ENCODE results near the gene DLX2. TPM values are rescaled to one million over a fixed set of nuclear protein-coding genes. Genes with fewer than 3 reads are reported as not detected.
A peak's percentile ranks its signal among the peaks of the same experiment; 100 is the strongest.

The DLX2 gene
- polyA plus RNA-seq, 1 donor = 1.1 TPM

GRCh38 chr2:172098650-172099471, 3.8 kb downstream of the DLX2 start:
- H3K36me3 ChIP-seq (ENCODE audit: control insufficient read depth, insufficient read depth, low read length) = no peaks in the 10 kb centered on the region
- DNase-seq = peak in 1 of 2 donors; percentile 54
- H3K27me3 ChIP-seq (ENCODE audit: control insufficient read depth, insufficient read depth, low read length) = peaks cover 99% of the 10 kb centered on the region
- WGBS (ENCODE audit: insufficient coverage, low lambda C conversion rate) = 0% methylated on average over 3 of the region's 61 CpGs
- no peak overlapping the region for H3K27ac ChIP-seq (ENCODE audit: low read length)
- no peak overlapping the region for H3K4me3 ChIP-seq (ENCODE audit: low read length)
- H3K4me1 ChIP-seq (ENCODE audit: control insufficient read depth, insufficient read depth, low read length) = peaks cover 39% of the 10 kb centered on the region
- H3K9me3 ChIP-seq (ENCODE audit: control insufficient read depth, low read depth, low read length) = peaks cover 33% of the 10 kb centered on the region

GRCh38 chr2:172098287-172098649, 4.4 kb downstream of the DLX2 start:
- Histone ChIP-seq H3K36me3 (ENCODE audit: control insufficient read depth, insufficient read depth, low read length) (no peaks in the 10 kb centered on the region), H3K4me3 (ENCODE audit: low read length) (no peak overlapping the region), H3K9me3 (ENCODE audit: control insufficient read depth, low read depth, low read length) (peaks cover 33% of the 10 kb centered on the region), H3K27me3 (ENCODE audit: control insufficient read depth, insufficient read depth, low read length) (peaks cover 99% of the 10 kb centered on the region), H3K27ac (ENCODE audit: low read length) (no peak overlapping the region), H3K4me1 (ENCODE audit: control insufficient read depth, insufficient read depth, low read length) (peaks cover 37% of the 10 kb centered on the region)
- WGBS (ENCODE audit: insufficient coverage, low lambda C conversion rate) = no CpG with 5 or more reads among the region's 1 CpG
- DNase-seq = no peak

GRCh38 chr2:172097557-172098131, 5.1 kb downstream of the DLX2 start:
- Histone ChIP-seq H3K4me1 (ENCODE audit: control insufficient read depth, insufficient read depth, low read length) (peaks cover 33% of the 10 kb centered on the region), H3K4me3 (ENCODE audit: low read length) (no peak overlapping the region), H3K27me3 (ENCODE audit: control insufficient read depth, insufficient read depth, low read length) (peaks cover 100% of the 10 kb centered on the region), H3K36me3 (ENCODE audit: control insufficient read depth, insufficient read depth, low read length) (no peaks in the 10 kb centered on the region), H3K27ac (ENCODE audit: low read length) (no peak overlapping the region), H3K9me3 (ENCODE audit: control insufficient read depth, low read depth, low read length) (peaks cover 33% of the 10 kb centered on the region)
- no peak for DNase-seq
- no CpG with 5 or more reads among the region's 9 CpGs for WGBS (ENCODE audit: insufficient coverage, low lambda C conversion rate)

- Histone ChIP-seq H3K36me3 (ENCODE audit: control insufficient read depth, insufficient read depth, low read length) (no peaks in the 10 kb centered on the region), H3K4me1 (ENCODE audit: control insufficient read depth, insufficient read depth, low read length) (peaks cover 27% of the 10 kb centered on the region), H3K27me3 (ENCODE audit: control insufficient read depth, insufficient read depth, low read length) (peaks cover 100% of the 10 kb centered on the region), H3K9me3 (ENCODE audit: control insufficient read depth, low read depth, low read length) (peaks cover 30% of the 10 kb centered on the region), H3K27ac (ENCODE audit: low read length) (no peak overlapping the region), H3K4me3 (ENCODE audit: low read length) (no peak overlapping the region)
- DNase-seq = peak in 1 of 2 donors; percentile 36
- no CpG with 5 or more reads among the region's 55 CpGs for WGBS (ENCODE audit: insufficient coverage, low lambda C conversion rate)
These were observed 5.8 kb downstream of the DLX2 start for GRCh38 chr2:172096626-172097547.

- Histone ChIP-seq H3K4me3 (ENCODE audit: low read length) (no peak overlapping the region), H3K27me3 (ENCODE audit: control insufficient read depth, insufficient read depth, low read length) (peaks cover 97% of the 10 kb centered on the region), H3K36me3 (ENCODE audit: control insufficient read depth, insufficient read depth, low read length) (no peaks in the 10 kb centered on the region), H3K27ac (ENCODE audit: low read length) (no peak overlapping the region), H3K4me1 (ENCODE audit: control insufficient read depth, insufficient read depth, low read length) (peaks cover 19% of the 10 kb centered on the region), H3K9me3 (ENCODE audit: control insufficient read depth, low read depth, low read length) (peaks cover 25% of the 10 kb centered on the region)
- DNase-seq = no peak
- WGBS (ENCODE audit: insufficient coverage, low lambda C conversion rate) = no CpG with 5 or more reads among the region's 40 CpGs
These were observed 6.6 kb downstream of the DLX2 start for GRCh38 chr2:172095905-172096625.

GRCh38 chr2:172095146-172095904, 7.4 kb downstream of the DLX2 start:
- Histone ChIP-seq H3K27me3 (ENCODE audit: control insufficient read depth, insufficient read depth, low read length) (peaks cover 97% of the 10 kb centered on the region), H3K27ac (ENCODE audit: low read length) (peak overlapping the region; percentile 41), H3K4me3 (ENCODE audit: low read length) (peak overlapping the region; percentile 16), H3K36me3 (ENCODE audit: control insufficient read depth, insufficient read depth, low read length) (no peaks in the 10 kb centered on the region), H3K4me1 (ENCODE audit: control insufficient read depth, insufficient read depth, low read length) (peaks cover 19% of the 10 kb centered on the region), H3K9me3 (ENCODE audit: control insufficient read depth, low read depth, low read length) (peaks cover 30% of the 10 kb centered on the region)
- no peak for DNase-seq
- WGBS (ENCODE audit: insufficient coverage, low lambda C conversion rate) = no CpG with 5 or more reads among the region's 51 CpGs

- DNase-seq = no peak
- peak overlapping the region; percentile 16 for H3K4me3 ChIP-seq (ENCODE audit: low read length)
These were observed 8.2 kb downstream of the DLX2 start for GRCh38 chr2:172094294-172095145.

GRCh38 chr2:172093416-172094293, 9.0 kb downstream of the DLX2 start:
- 0% methylated on average over 5 of the region's 18 CpGs for WGBS (ENCODE audit: insufficient coverage, low lambda C conversion rate)
- no peak overlapping the region for H3K4me3 ChIP-seq (ENCODE audit: low read length)
- peaks cover 22% of the 10 kb centered on the region for H3K9me3 ChIP-seq (ENCODE audit: control insufficient read depth, low read depth, low read length)
- H3K4me1 ChIP-seq (ENCODE audit: control insufficient read depth, insufficient read depth, low read length) = peaks cover 16% of the 10 kb centered on the region
- H3K36me3 ChIP-seq (ENCODE audit: control insufficient read depth, insufficient read depth, low read length) = no peaks in the 10 kb centered on the region
- no peak overlapping the region for H3K27ac ChIP-seq (ENCODE audit: low read length)
- peaks cover 97% of the 10 kb centered on the region for H3K27me3 ChIP-seq (ENCODE audit: control insufficient read depth, insufficient read depth, low read length)
- no peak for DNase-seq

More at GRCh38 chr2:172094294-172095145, 8.2 kb downstream of the DLX2 start:
- Histone ChIP-seq H3K4me1 (ENCODE audit: control insufficient read depth, insufficient read depth, low read length) (peaks cover 16% of the 10 kb centered on the region), H3K27ac (ENCODE audit: low read length) (peak overlapping the region; percentile 41), H3K9me3 (ENCODE audit: control insufficient read depth, low read depth, low read length) (peaks cover 24% of the 10 kb centered on the region), H3K36me3 (ENCODE audit: control insufficient read depth, insufficient read depth, low read length) (no peaks in the 10 kb centered on the region), H3K27me3 (ENCODE audit: control insufficient read depth, insufficient read depth, low read length) (peaks cover 97% of the 10 kb centered on the region)
- 17% methylated on average over 1 of the region's 66 CpGs for WGBS (ENCODE audit: insufficient coverage, low lambda C conversion rate)

All from large intestine (tissue), 3 donors.